Measurements from ENCODE around the gene IFNGR1. TPM values are rescaled to one million over a fixed set of nuclear protein-coding genes. Genes with fewer than 3 reads are reported as not detected.

The IFNGR1 gene
- total RNA-seq, 1 experiment from 2014 or later, result 39.1 TPM

DNA sequence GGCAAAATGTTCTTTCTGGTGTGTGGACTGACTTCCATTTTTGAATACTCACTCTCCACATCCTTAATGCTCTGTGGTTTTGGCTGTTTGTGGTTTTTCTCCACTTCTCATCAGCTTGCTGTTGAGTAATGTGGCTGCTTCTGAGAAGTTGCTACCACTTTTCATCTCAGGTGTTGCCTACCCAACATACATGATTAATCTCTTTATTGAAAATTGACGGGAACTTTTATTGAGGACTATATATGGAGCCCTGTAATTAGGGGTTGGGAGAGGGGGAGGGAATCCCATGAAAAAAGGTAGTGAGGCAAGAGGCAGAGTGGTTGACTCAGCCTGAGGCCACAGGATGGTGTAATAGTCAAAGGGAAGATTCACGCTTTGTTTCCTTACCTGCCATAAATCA, 63.4 kb downstream of the IFNGR1 start:
- peak; percentile 65 for DNase-seq (ENCODE audit: low spot score)

DNA sequence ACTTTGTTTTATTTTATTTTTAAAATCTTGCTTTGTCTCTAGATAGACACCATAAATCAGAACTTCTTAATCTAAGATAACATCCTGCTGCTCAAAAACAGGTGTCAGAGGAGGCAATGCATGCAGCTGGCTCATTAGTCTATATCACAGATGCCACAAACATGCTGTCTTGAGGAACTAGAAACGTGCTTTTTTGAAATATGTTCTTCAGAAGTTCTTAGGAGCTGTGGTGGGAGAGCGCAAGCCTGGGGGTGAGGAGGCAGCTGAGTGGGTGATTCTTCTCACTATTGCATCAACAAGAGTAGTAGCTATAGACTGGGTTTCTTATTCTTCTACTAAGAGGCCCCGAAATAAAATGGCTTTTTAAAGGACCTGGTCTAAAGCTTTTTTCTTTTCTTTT, 69.1 kb downstream of the IFNGR1 start:
- DNase-seq (ENCODE audit: low spot score), result no peak

DNA sequence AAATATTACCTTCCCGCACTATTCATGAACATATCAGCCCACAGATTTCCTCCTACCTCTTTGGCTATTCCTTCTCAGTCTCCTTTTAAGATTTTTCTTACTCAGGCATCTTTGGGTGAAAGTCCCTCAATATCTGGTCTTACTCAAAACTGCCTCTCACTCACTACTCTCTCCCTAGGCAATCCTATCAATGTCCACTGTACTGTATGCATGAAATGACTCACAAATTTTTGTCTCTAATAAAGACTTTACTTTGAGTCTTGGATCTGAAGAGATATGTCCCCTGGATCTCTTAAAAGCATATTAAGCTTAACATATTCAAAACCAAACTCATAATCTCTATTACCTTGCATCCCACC, 70.2 kb downstream of the IFNGR1 start:
- no peak for DNase-seq (ENCODE audit: low spot score)

DNA sequence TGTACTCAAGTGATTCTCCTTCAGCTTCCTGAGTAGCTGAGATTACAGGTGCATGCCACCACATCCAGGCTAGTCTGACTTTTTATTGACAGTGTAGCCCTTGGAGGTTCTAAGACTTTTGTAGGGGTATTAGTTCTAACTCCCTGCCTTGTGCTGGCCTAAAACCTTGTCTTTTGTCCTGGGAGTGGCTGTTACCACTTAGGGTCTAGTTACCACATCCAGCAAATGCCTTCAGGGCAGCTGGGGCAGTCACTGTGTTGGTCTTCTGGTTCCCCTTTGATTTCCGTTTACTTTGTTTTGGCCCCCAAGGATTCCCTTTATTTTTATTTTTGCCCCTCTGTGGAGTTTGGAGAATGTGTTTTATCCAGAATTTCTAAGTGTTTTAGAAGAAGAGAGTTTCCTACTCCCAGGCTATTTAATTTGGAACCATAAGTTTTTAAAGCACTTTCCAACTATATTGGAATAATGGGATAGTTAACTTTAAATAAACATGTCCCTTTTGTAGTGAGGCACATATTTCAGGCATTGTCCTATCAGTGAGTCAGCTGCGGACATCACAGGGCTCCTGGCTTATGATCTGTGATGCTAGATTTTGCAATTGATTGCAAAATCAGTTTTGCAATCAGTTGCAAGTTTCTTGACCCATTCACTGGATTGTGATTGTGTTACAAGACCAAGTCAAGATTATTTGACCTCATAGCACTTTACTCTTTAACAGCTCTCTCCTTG, 70.7 kb downstream of the IFNGR1 start:
- no peak for DNase-seq (ENCODE audit: low spot score)

Other genes with a start within 250 kb of the IFNGR1 start
- 0.14 TPM in 1 of 2 replicates, not detected in the other for gene IL20RA, start 174.4 kb downstream of the IFNGR1 start, total RNA-seq (2014; rRNA removed; shearing (Covaris generic))
- not detected in 2 replicates for gene IL22RA2, start 45.7 kb downstream of the IFNGR1 start, total RNA-seq (2014; rRNA removed; shearing (Covaris generic))